GM10266 (cell line): ENCODE data around the gene TBC1D5.

Experiments
- DNase-seq: peaks from one replicate; pipeline ENCODE4 v3.0.0; 2012; ENCODE audit errors: extremely low spot score
- TF ChIP-seq, protein P1 (sequence below): IDR thresholded peaks from 2 replicates; pipeline ENCODE4 v1.5.1; 2012; ENCODE audit warnings: mild to moderate bottlenecking, low read depth; ENCODE audit not compliant: control insufficient read depth, insufficient read depth; ENCODE audit errors: missing control alignments

The TBC1D5 gene

GRCh38 chr3:17372362-17373210, 369.8 kb downstream of the TBC1D5 start:
- no peak for DNase-seq
- TF ChIP-seq, protein P1, sequence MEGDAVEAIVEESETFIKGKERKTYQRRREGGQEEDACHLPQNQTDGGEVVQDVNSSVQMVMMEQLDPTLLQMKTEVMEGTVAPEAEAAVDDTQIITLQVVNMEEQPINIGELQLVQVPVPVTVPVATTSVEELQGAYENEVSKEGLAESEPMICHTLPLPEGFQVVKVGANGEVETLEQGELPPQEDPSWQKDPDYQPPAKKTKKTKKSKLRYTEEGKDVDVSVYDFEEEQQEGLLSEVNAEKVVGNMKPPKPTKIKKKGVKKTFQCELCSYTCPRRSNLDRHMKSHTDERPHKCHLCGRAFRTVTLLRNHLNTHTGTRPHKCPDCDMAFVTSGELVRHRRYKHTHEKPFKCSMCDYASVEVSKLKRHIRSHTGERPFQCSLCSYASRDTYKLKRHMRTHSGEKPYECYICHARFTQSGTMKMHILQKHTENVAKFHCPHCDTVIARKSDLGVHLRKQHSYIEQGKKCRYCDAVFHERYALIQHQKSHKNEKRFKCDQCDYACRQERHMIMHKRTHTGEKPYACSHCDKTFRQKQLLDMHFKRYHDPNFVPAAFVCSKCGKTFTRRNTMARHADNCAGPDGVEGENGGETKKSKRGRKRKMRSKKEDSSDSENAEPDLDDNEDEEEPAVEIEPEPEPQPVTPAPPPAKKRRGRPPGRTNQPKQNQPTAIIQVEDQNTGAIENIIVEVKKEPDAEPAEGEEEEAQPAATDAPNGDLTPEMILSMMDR, result no peak

DNA sequence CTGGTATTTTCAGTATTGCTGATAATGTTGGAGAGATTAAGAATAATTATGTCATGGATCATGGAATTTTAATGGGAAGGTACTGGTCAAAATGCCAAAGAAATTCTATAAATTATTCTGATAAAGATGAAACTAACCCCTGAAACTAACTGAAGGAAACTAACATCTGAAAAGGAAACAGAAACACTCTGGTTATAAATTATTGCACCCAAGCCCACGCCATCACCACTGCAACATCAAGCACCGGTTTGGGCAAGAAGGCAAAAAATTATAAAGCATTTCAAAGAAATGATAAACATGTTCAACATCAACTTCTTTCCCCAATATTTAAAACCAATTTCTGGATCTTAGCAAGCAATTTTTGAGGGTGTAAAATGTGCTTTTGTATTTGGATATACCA, 372.5 kb downstream of the TBC1D5 start:
- TF ChIP-seq, protein P1, result no peak
- no peak for DNase-seq

GRCh38 chr3:17367171-17367570, 375.3 kb downstream of the TBC1D5 start:
- TF ChIP-seq, protein P1, result no peak
- DNase-seq, result no peak

DNA sequence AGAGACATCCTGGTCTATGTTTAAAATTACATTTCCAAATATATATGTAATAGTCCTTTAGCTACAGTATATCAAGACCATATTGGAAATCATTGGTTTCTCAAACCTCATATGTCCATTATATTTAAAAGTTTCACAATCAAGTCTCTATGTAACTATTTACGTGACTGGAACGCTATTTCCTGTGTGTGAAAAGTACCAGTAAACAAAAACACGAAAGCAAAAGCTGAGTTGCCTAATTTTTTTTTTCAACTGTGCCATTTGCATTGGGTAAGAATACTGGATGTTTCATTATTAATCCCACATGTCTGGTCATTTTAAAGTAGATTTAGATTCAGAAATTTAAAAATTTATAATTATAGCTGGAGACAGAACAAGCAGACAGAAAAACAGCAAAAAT, 381.4 kb downstream of the TBC1D5 start:
- no peak for DNase-seq
- TF ChIP-seq, protein P1, result no peak

- TF ChIP-seq, protein P1, result no peak
Measured at GRCh38 chr3:17359911-17360310, 382.5 kb downstream of the TBC1D5 start.

GRCh38 chr3:17357035-17357710, 385.3 kb downstream of the TBC1D5 start:
- TF ChIP-seq, protein P1, result no peak
- DNase-seq, result no peak

More at GRCh38 chr3:17359911-17360310, 382.5 kb downstream of the TBC1D5 start:
- DNase-seq, result no peak

GRCh38 chr3:17356585-17356984, 385.8 kb downstream of the TBC1D5 start:
- no peak for DNase-seq
- TF ChIP-seq, protein P1, result no peak
